Body of pancreas (tissue), 4 donors: ENCODE data around the gene SLC23A1. TPM values are rescaled to one million over a fixed set of nuclear protein-coding genes. Genes with fewer than 3 reads are reported as not detected.
A peak's percentile ranks its signal among the peaks of the same experiment; 100 is the strongest.
"Not testable (repeated sequence)": the region's sequence is repeated elsewhere in the genome, so short reads cannot be mapped to it uniquely, and the experiment has no call there.

Experiments used
- ATAC-seq: fragments of 150-250 bp; one replicate; pipeline ENCODE4 v1.9.1; 2016
- DNase-seq, 4 donors: peaks; one replicate each; pipeline ENCODE4 v3.0.0-alpha.2; 2019
- H3K27ac ChIP-seq, 4 donors: fragments of 200-600 bp; sonication (generic); 1 replicate in 3 of 4; 2 replicates in 1 of 4; pipeline versions ENCODE4 v1.5.1 to v1.6.1; 2016 to 2019; ENCODE audit warnings: mild to moderate bottlenecking in 1 of 4, mixed read lengths in 1 of 4, moderate library complexity in 1 of 4
- H3K27me3 ChIP-seq, 2 donors: fragments of 200-600 bp; sonication (generic); one replicate each; pipeline ENCODE4 v1.6.0; 2016; ENCODE audit warnings: mild to moderate bottlenecking in 1 of 2
- H3K36me3 ChIP-seq, 2 donors: fragments of 200-600 bp; sonication (generic); replicated peaks in 1 of 2; 2 replicates each; pipeline ENCODE4 v1.5.1; 2016; ENCODE audit warnings: low read depth in 2 of 2; ENCODE audit not compliant: insufficient read depth in 1 of 2
- H3K4me1 ChIP-seq: fragments of 200-600 bp; sonication (generic); one replicate; pipeline ENCODE4 v1.6.0; 2016
- H3K4me3 ChIP-seq, 2 donors: fragments of 200-600 bp; sonication (generic); 1 replicate in 1 of 2; 2 replicates in 1 of 2; pipeline ENCODE4 v1.5.1; 2016 to 2019
- H3K9me3 ChIP-seq, 3 donors: fragments of 200-600 bp; sonication (generic); 1 replicate in 2 of 3; 2 replicates in 1 of 3; pipeline ENCODE4 v1.5.1; 2016
- CTCF ChIP-seq, 7 experiments: fragments of 450-650 bp in 4 of 7; fragments of 200-600 bp in 3 of 7; sonication (generic) in 3 of 7; IDR thresholded peaks; one replicate each; pipeline ENCODE4 v1.5.1; 2016 to 2019; ENCODE audit warnings: antibody characterized with exemption in 7 of 7
- POLR2A ChIP-seq, 3 donors: fragments of 450-650 bp; IDR thresholded peaks; one replicate each; pipeline ENCODE4 v1.6.1; 2016; ENCODE audit warnings: antibody characterized with exemption in 3 of 3, mild to moderate bottlenecking in 2 of 3
- WGBS, 2 donors: methylation state at CpG; one replicate each; pipeline ENCODE4 v1.1.5; 2017; 5-methylcytosine and 5-hydroxymethylcytosine counted together
- intact Hi-C: fragments of 100-400 bp; cut with DNase I; formaldehyde crosslinking; loops from one replicate; pipeline ENCODE4 v1.15.1; 2023
- total RNA-seq, 2 donors: library from RNA; depleted of rRNA; stranded (reverse); fragments of >200 nt; gene quantifications; one replicate each; pipeline ENCODE4 v1.1.0, GENCODE V29; 2016

Gene SLC23A1
- total RNA-seq, 2 donors from 2014 or later: 0.66 to 0.78 TPM

GRCh38 chr5:139390639-139391569 is 7.8 kb upstream of the SLC23A1 start:
- no peak for ATAC-seq
- no peak for TF ChIP-seq CTCF (IDR thresholded peaks at IDR 0.05)
- no peak for TF ChIP-seq POLR2A (IDR thresholded peaks at IDR 0.05)
- intact Hi-C loops: no loop called here

GRCh38 chr5:139389701-139390638 is 6.9 kb upstream of the SLC23A1 start, which contains the start of gene MZB1:
Gene MZB1 (minus strand): TSS chr5:139389913. CDS start chr5:139389856, 57 bp downstream.
- intact Hi-C loops: no loop called here
- ATAC-seq (no peak), DNase-seq (no peak)
- WGBS, 2 donors: 78 to 81% methylated on average over 8 to 11 of the region's 11 CpGs
- H3K36me3 ChIP-seq: no peaks in the 10 kb centered on the region
- no peak within 1 kb of the TSS for H3K27ac ChIP-seq
- H3K4me1 ChIP-seq: peaks cover 38% of the 10 kb centered on the region
- H3K27me3 ChIP-seq: peaks cover 0 to 11% of the 10 kb centered on the region in 2 donors
- no peak within 1 kb of the TSS for H3K4me3 ChIP-seq
- no peaks in the 10 kb centered on the region for H3K9me3 ChIP-seq
- TF ChIP-seq POLR2A (IDR thresholded peaks at IDR 0.05) (no peak), CTCF (IDR thresholded peaks at IDR 0.05) (no peak)

More at GRCh38 chr5:139390639-139391569, 7.8 kb upstream of the SLC23A1 start:
- WGBS, 2 donors: 81 to 84% methylated on average over 7 to 10 of the region's 10 CpGs
- H3K4me1 ChIP-seq: peaks cover 40% of the 10 kb centered on the region
- H3K27ac ChIP-seq: no peak overlapping the region
- DNase-seq: no peak
- peaks cover 0 to 11% of the 10 kb centered on the region in 2 donors for H3K27me3 ChIP-seq
- H3K36me3 ChIP-seq: no peaks in the 10 kb centered on the region
- no peak overlapping the region for H3K4me3 ChIP-seq
- no peaks in the 10 kb centered on the region for H3K9me3 ChIP-seq

GRCh38 chr5:139388198-139388821 is 5.2 kb upstream of the SLC23A1 start:
- WGBS, 2 donors: 40 to 47% methylated on average over 6 to 7 of the region's 8 CpGs
- Histone ChIP-seq H3K36me3 (no peaks in the 10 kb centered on the region), H3K27ac (peak overlapping the region in 2 of 4 donors; percentile 3 to 38), H3K9me3 (no peaks in the 10 kb centered on the region), H3K27me3 (no peaks in the 10 kb centered on the region), H3K4me1 (peaks cover 38% of the 10 kb centered on the region), H3K4me3 (no peak overlapping the region)
- DNase-seq (peak; percentile 34 to 57 (median 46)), ATAC-seq (peak; percentile 37)
- TF ChIP-seq CTCF (IDR thresholded peaks at IDR 0.05) (no peak), POLR2A (IDR thresholded peaks at IDR 0.05) (peak in 1 of 3 donors; percentile 22)
- intact Hi-C loops: no loop called here

- WGBS, 2 donors: 67 to 83% methylated on average over 7 to 10 of the region's 10 CpGs
- Histone ChIP-seq H3K27me3 (no peaks in the 10 kb centered on the region), H3K4me3 (no peak overlapping the region), H3K27ac (peak overlapping the region in 2 of 4 donors; percentile 3 to 38), H3K9me3 (no peaks in the 10 kb centered on the region), H3K4me1 (peaks cover 35% of the 10 kb centered on the region), H3K36me3 (no peaks in the 10 kb centered on the region)
- intact Hi-C loops: no loop called here
- no peak for ATAC-seq
- TF ChIP-seq POLR2A (IDR thresholded peaks at IDR 0.05) (no peak), CTCF (IDR thresholded peaks at IDR 0.05) (no peak)
- no peak for DNase-seq
Observed at GRCh38 chr5:139387611-139388197, 4.6 kb upstream of the SLC23A1 start.

- H3K36me3 ChIP-seq, intact Hi-C loops, DNase-seq, H3K4me3 ChIP-seq, H3K9me3 ChIP-seq, ATAC-seq, H3K27ac ChIP-seq, H3K27me3 ChIP-seq: not testable (repeated sequence)
- H3K4me1 ChIP-seq: peaks cover 38% of the 10 kb centered on the region
- 80 to 85% methylated on average over 2 to 10 of the region's 10 CpGs for WGBS, 2 donors
Observed at GRCh38 chr5:139386956-139387355, 3.9 kb upstream of the SLC23A1 start.
